Naive thymus-derived CD8-positive, alpha-beta T cell (primary cell): ENCODE data around the gene NTM. TPM values are rescaled to one million over a fixed set of nuclear protein-coding genes. Genes with fewer than 3 reads are reported as not detected.

Source experiments
- ATAC-seq, 2 donors: fragments of 150-1000 bp; cut with Tn5 transposase in 1 of 2; sonication (Bioruptor Pico), chemical (Tn5 transposase) in 1 of 2; 1 replicate in 1 of 2; 2 replicates in 1 of 2; pipeline ENCODE4 v1.10.0; 2021; ENCODE audit warnings: mild to moderate bottlenecking in 2 of 2, moderate library complexity in 2 of 2
- POLR2A ChIA-PET: fragments of 350-600 bp; sonication (Branson Sonifier 250); formaldehyde crosslinking; loops from one replicate; lab custom pipeline; 2021; ENCODE audit warnings: antibody characterized with exemption; lab: Charles Lee
- DNase-seq, 10 donors: peaks; one replicate each; pipeline versions ENCODE4 v3.0.0 to v3.0.0-alpha.2; 2020 to 2022
- H3K27ac Mint-ChIP-seq, 10 donors: one replicate each; pipeline ENCODE4 v1.8.0; 2020 to 2022; ENCODE audit warnings: mild to moderate bottlenecking in 10 of 10, mixed read lengths in 10 of 10, moderate library complexity in 4 of 10, inconsistent platforms in 1 of 10
- H3K27me3 Mint-ChIP-seq, 5 donors: one replicate each; pipeline ENCODE4 v1.8.0; 2021 to 2022; ENCODE audit warnings: mixed read lengths in 5 of 5
- H3K36me3 Mint-ChIP-seq, 3 donors: one replicate each; pipeline ENCODE4 v1.8.0; 2020 to 2022; ENCODE audit warnings: mixed read lengths in 3 of 3, mild to moderate bottlenecking in 2 of 3, inconsistent platforms in 1 of 3
- H3K4me1 Mint-ChIP-seq, 4 donors: one replicate each; pipeline ENCODE4 v1.8.0; 2021 to 2022; ENCODE audit warnings: mixed read lengths in 4 of 4
- H3K4me3 Mint-ChIP-seq, 10 donors: one replicate each; pipeline ENCODE4 v1.8.0; 2020 to 2022; ENCODE audit warnings: mild to moderate bottlenecking in 10 of 10, mixed read lengths in 10 of 10, moderate library complexity in 6 of 10, inconsistent platforms in 1 of 10
- H3K9me3 Mint-ChIP-seq, 9 donors: one replicate each; pipeline ENCODE4 v1.8.0; 2020 to 2022; ENCODE audit warnings: mixed read lengths in 9 of 9, mild to moderate bottlenecking in 3 of 9, inconsistent platforms in 1 of 9, moderate library complexity in 1 of 9
- polyA plus RNA-seq, 3 donors: library from polyadenylated mRNA; unstranded; fragments of 300-500 nt; fragmentation: Illumina TruSeq; gene quantifications; one replicate each; pipeline ENCODE4 v1.2.3, GENCODE V29; 2021
- total RNA-seq, 8 experiments: library from RNA in 2 of 8; stranded (reverse) in 2 of 8; gene quantifications; one replicate each; pipeline ENCODE4 v1.2.3 and lab custom pipeline; 2021 to 2026

The NTM gene
- total and polyA plus RNA-seq, 5 experiments from 2014 or later: not detected

- ATAC-seq: no peak
- H3K4me3 Mint-ChIP-seq: no peak overlapping the region
- POLR2A ChIA-PET: no interaction called here
These were observed 611.7 kb downstream of the NTM start for GRCh38 chr11:131982154-131982553.

GRCh38 chr11:131985846-131986301, 615.5 kb downstream of the NTM start:
- Mint-ChIP-seq H3K27ac (no peak overlapping the region), H3K36me3 (no peaks in the 10 kb centered on the region), H3K27me3 (peaks cover 0 to 3% (median 0%) of the 10 kb centered on the region in 5 donors), H3K4me1 (no peaks in the 10 kb centered on the region), H3K4me3 (no peak overlapping the region), H3K9me3 (peaks cover 0 to 13% (median 8%) of the 10 kb centered on the region in 9 donors)
- DNase-seq: no peak
- no peak for ATAC-seq
- POLR2A ChIA-PET: no interaction called here

More at GRCh38 chr11:131982154-131982553, 611.7 kb downstream of the NTM start:
- Mint-ChIP-seq H3K4me1 (no peaks in the 10 kb centered on the region), H3K9me3 (peaks cover 0 to 19% (median 10%) of the 10 kb centered on the region in 9 donors), H3K36me3 (no peaks in the 10 kb centered on the region), H3K27me3 (no peaks in the 10 kb centered on the region), H3K27ac (no peak overlapping the region)
- DNase-seq: no peak

- H3K4me3 Mint-ChIP-seq: no peak overlapping the region
- H3K36me3 Mint-ChIP-seq: no peaks in the 10 kb centered on the region
- ATAC-seq: no peak
- peaks cover 0 to 3% (median 0%) of the 10 kb centered on the region in 5 donors for H3K27me3 Mint-ChIP-seq
- POLR2A ChIA-PET: no interaction called here
- H3K4me1 Mint-ChIP-seq: no peaks in the 10 kb centered on the region
- H3K27ac Mint-ChIP-seq: no peak overlapping the region
- no peak for DNase-seq
- peaks cover 0 to 13% (median 5%) of the 10 kb centered on the region in 9 donors for H3K9me3 Mint-ChIP-seq
These were observed 617.3 kb downstream of the NTM start for GRCh38 chr11:131987703-131988102.

GRCh38 chr11:131991606-131992005, 621.2 kb downstream of the NTM start:
- DNase-seq (no peak), ATAC-seq (no peak)
- Mint-ChIP-seq H3K27ac (no peak overlapping the region), H3K4me3 (no peak overlapping the region), H3K9me3 (peaks cover 0 to 8% (median 3%) of the 10 kb centered on the region in 9 donors), H3K27me3 (peaks cover 0 to 3% (median 0%) of the 10 kb centered on the region in 5 donors), H3K36me3 (peaks cover 0 to 4% (median 0%) of the 10 kb centered on the region in 3 donors), H3K4me1 (no peaks in the 10 kb centered on the region)
- POLR2A ChIA-PET: no interaction called here

- no peak for DNase-seq
- H3K4me3 Mint-ChIP-seq: no peak overlapping the region
- no peak for ATAC-seq
These were observed 622.8 kb downstream of the NTM start for GRCh38 chr11:131993246-131993645.

GRCh38 chr11:131998020-131998419, 627.6 kb downstream of the NTM start:
- no peak overlapping the region for H3K4me3 Mint-ChIP-seq
- H3K4me1 Mint-ChIP-seq: no peaks in the 10 kb centered on the region
- POLR2A ChIA-PET: no interaction called here

More at GRCh38 chr11:131993246-131993645, 622.8 kb downstream of the NTM start:
- Mint-ChIP-seq H3K9me3 (peaks cover 0 to 17% (median 10%) of the 10 kb centered on the region in 9 donors), H3K27me3 (peaks cover 0 to 3% (median 2%) of the 10 kb centered on the region in 5 donors), H3K27ac (no peak overlapping the region), H3K4me1 (no peaks in the 10 kb centered on the region), H3K36me3 (peaks cover 0 to 7% (median 0%) of the 10 kb centered on the region in 3 donors)
- POLR2A ChIA-PET: no interaction called here

GRCh38 chr11:131999084-131999483, 628.7 kb downstream of the NTM start:
- Mint-ChIP-seq H3K4me1 (no peaks in the 10 kb centered on the region), H3K4me3 (no peak overlapping the region), H3K27ac (no peak overlapping the region), H3K36me3 (peaks cover 0 to 7% (median 0%) of the 10 kb centered on the region in 3 donors), H3K9me3 (peaks cover 0 to 17% (median 10%) of the 10 kb centered on the region in 9 donors), H3K27me3 (peaks cover 0 to 3% (median 0%) of the 10 kb centered on the region in 5 donors)
- POLR2A ChIA-PET: no interaction called here
- no peak for ATAC-seq
- no peak for DNase-seq

More at GRCh38 chr11:131998020-131998419, 627.6 kb downstream of the NTM start:
- no peak overlapping the region for H3K27ac Mint-ChIP-seq
- DNase-seq (no peak), ATAC-seq (no peak)
- peaks cover 0 to 17% (median 10%) of the 10 kb centered on the region in 9 donors for H3K9me3 Mint-ChIP-seq
- peaks cover 0 to 7% (median 0%) of the 10 kb centered on the region in 3 donors for H3K36me3 Mint-ChIP-seq
- peaks cover 0 to 3% (median 0%) of the 10 kb centered on the region in 5 donors for H3K27me3 Mint-ChIP-seq

GRCh38 chr11:131999955-132000354, 629.5 kb downstream of the NTM start:
- peaks cover 0 to 3% (median 0%) of the 10 kb centered on the region in 5 donors for H3K27me3 Mint-ChIP-seq
- DNase-seq (no peak), ATAC-seq (no peak)
- POLR2A ChIA-PET: no interaction called here
- peaks cover 0 to 7% (median 0%) of the 10 kb centered on the region in 3 donors for H3K36me3 Mint-ChIP-seq
- peaks cover 0 to 17% (median 10%) of the 10 kb centered on the region in 9 donors for H3K9me3 Mint-ChIP-seq
- H3K27ac Mint-ChIP-seq: no peak overlapping the region
- no peak overlapping the region for H3K4me3 Mint-ChIP-seq
- no peaks in the 10 kb centered on the region for H3K4me1 Mint-ChIP-seq

GRCh38 chr11:132005887-132006286, 635.5 kb downstream of the NTM start:
- H3K4me3 Mint-ChIP-seq: no peak overlapping the region
- H3K27ac Mint-ChIP-seq: no peak overlapping the region
- H3K27me3 Mint-ChIP-seq: peaks cover 0 to 5% (median 0%) of the 10 kb centered on the region in 5 donors
- no peaks in the 10 kb centered on the region for H3K36me3 Mint-ChIP-seq
- POLR2A ChIA-PET: no interaction called here
- peaks cover 0 to 2% (median 0%) of the 10 kb centered on the region in 4 donors for H3K4me1 Mint-ChIP-seq
- no peak for DNase-seq
- H3K9me3 Mint-ChIP-seq: peaks cover 0 to 9% (median 0%) of the 10 kb centered on the region in 9 donors
- ATAC-seq: no peak

GRCh38 chr11:132006884-132007580, 636.6 kb downstream of the NTM start:
- H3K4me3 Mint-ChIP-seq: no peak overlapping the region
- H3K4me1 Mint-ChIP-seq: peaks cover 0 to 2% (median 0%) of the 10 kb centered on the region in 4 donors
- peaks cover 0 to 5% (median 0%) of the 10 kb centered on the region in 5 donors for H3K27me3 Mint-ChIP-seq
- no peak overlapping the region for H3K27ac Mint-ChIP-seq
- no peak for ATAC-seq
- POLR2A ChIA-PET: no interaction called here
- DNase-seq: no peak
- peaks cover 0 to 9% (median 0%) of the 10 kb centered on the region in 9 donors for H3K9me3 Mint-ChIP-seq
- no peaks in the 10 kb centered on the region for H3K36me3 Mint-ChIP-seq

- H3K36me3 Mint-ChIP-seq: no peaks in the 10 kb centered on the region
- POLR2A ChIA-PET: no interaction called here
- H3K27me3 Mint-ChIP-seq: peaks cover 0 to 5% (median 0%) of the 10 kb centered on the region in 5 donors
These were observed 637.8 kb downstream of the NTM start for GRCh38 chr11:132008226-132008625.

GRCh38 chr11:132008872-132009271, 638.5 kb downstream of the NTM start:
- Mint-ChIP-seq H3K9me3 (peaks cover 0 to 16% (median 0%) of the 10 kb centered on the region in 9 donors), H3K36me3 (no peaks in the 10 kb centered on the region), H3K4me1 (peaks cover 0 to 2% (median 0%) of the 10 kb centered on the region in 4 donors), H3K27ac (no peak overlapping the region), H3K4me3 (no peak overlapping the region), H3K27me3 (peaks cover 0 to 5% (median 0%) of the 10 kb centered on the region in 5 donors)
- no peak for DNase-seq
- POLR2A ChIA-PET: no interaction called here
- ATAC-seq: no peak

More at GRCh38 chr11:132008226-132008625, 637.8 kb downstream of the NTM start:
- no peak for DNase-seq
- H3K4me3 Mint-ChIP-seq: no peak overlapping the region
- H3K27ac Mint-ChIP-seq: no peak overlapping the region
- H3K4me1 Mint-ChIP-seq: peaks cover 0 to 2% (median 0%) of the 10 kb centered on the region in 4 donors
- H3K9me3 Mint-ChIP-seq: peaks cover 0 to 14% (median 0%) of the 10 kb centered on the region in 9 donors
- no peak for ATAC-seq

- POLR2A ChIA-PET: no interaction called here
- peaks cover 7 to 18% (median 12%) of the 10 kb centered on the region in 9 donors for H3K9me3 Mint-ChIP-seq
- no peak overlapping the region for H3K4me3 Mint-ChIP-seq
- DNase-seq (no peak), ATAC-seq (no peak)
- no peak overlapping the region for H3K27ac Mint-ChIP-seq
- peaks cover 0 to 9% (median 0%) of the 10 kb centered on the region in 5 donors for H3K27me3 Mint-ChIP-seq
- no peaks in the 10 kb centered on the region for H3K36me3 Mint-ChIP-seq
- H3K4me1 Mint-ChIP-seq: no peaks in the 10 kb centered on the region
These were observed 649.6 kb downstream of the NTM start for GRCh38 chr11:132020001-132020400.
